B cell (primary cell): ENCODE measurements around the gene ATG12. TPM values are rescaled to one million over a fixed set of nuclear protein-coding genes. Genes with fewer than 3 reads are reported as not detected.

Experiments used
- ATAC-seq: fragments of 200-7000 bp; cut with Tn5 transposase; one replicate; pipeline ENCODE4 v1.10.0; 2021; ENCODE audit warnings: low read depth, mild to moderate bottlenecking, moderate number of reproducible peaks, moderate library complexity
- CTCF ChIA-PET: fragments of 350-600 bp; sonication (Branson Sonifier 250); formaldehyde crosslinking; loops from one replicate; lab custom pipeline; 2021; ENCODE audit warnings: antibody characterized with exemption, inconsistent platforms; lab: Charles Lee
- POLR2A ChIA-PET: fragments of 350-600 bp; sonication (Branson Sonifier 250); formaldehyde crosslinking; loops from one replicate; lab custom pipeline; 2021; ENCODE audit warnings: antibody characterized with exemption; lab: Charles Lee
- DNase-seq: peaks from one replicate; pipeline ENCODE4 v3.0.0; 2013
- H2AFZ ChIP-seq: 2 replicates; pipeline ENCODE4 v1.6.1; 2012; ENCODE audit warnings: mild to moderate bottlenecking, low read depth, low read length; ENCODE audit not compliant: insufficient read depth, poor library complexity, severe bottlenecking
- H3K27ac ChIP-seq, 2 donors: 1 replicate in 1 of 2; 2 replicates in 1 of 2; pipeline ENCODE4 v1.5.1; 2012 to 2013; ENCODE audit warnings: low read length in 2 of 2, mild to moderate bottlenecking in 2 of 2, moderate library complexity in 1 of 2
- H3K27me3 ChIP-seq, 4 experiments: fragments of 200-600 bp in 1 of 4; sonication (generic) in 1 of 4; replicated peaks in 1 of 4; 1 replicate in 2 of 4; 2 replicates in 2 of 4; pipeline versions ENCODE4 v1.6.1 to v1.7.0; 2013 to 2016; ENCODE audit warnings: low read length in 3 of 4, mild to moderate bottlenecking in 2 of 4, mixed read lengths in 1 of 4, moderate library complexity in 1 of 4; ENCODE audit not compliant: insufficient read depth in 4 of 4, control insufficient read depth in 3 of 4; ENCODE audit errors: control extremely low read depth in 1 of 4
- H3K36me3 ChIP-seq, 2 experiments: replicated peaks in 1 of 2; 1 replicate in 1 of 2; 2 replicates in 1 of 2; pipeline versions ENCODE4 v1.6.1 to v1.7.1; 2013; ENCODE audit warnings: low read length in 1 of 2; ENCODE audit not compliant: insufficient read depth in 2 of 2, control insufficient read depth in 1 of 2; ENCODE audit errors: control extremely low read depth in 1 of 2, extremely low read depth in 1 of 2
- H3K4me1 ChIP-seq, 2 donors: fragments of 200-600 bp in 1 of 2; sonication (generic) in 1 of 2; 1 replicate in 1 of 2; 2 replicates in 1 of 2; pipeline versions ENCODE4 v1.5.1 to v1.6.1; 2013 to 2017; ENCODE audit warnings: low read length in 2 of 2; ENCODE audit not compliant: control insufficient read depth in 2 of 2, insufficient read depth in 2 of 2
- H3K4me2 ChIP-seq: replicated peaks from 2 replicates; pipeline ENCODE3; 2012; ENCODE audit warnings: mild to moderate bottlenecking, low read depth, low read length; ENCODE audit not compliant: poor library complexity, severe bottlenecking
- H3K4me3 ChIP-seq, 5 experiments: fragments of 200-600 bp in 1 of 5; sonication (generic) in 1 of 5; 1 replicate in 3 of 5; 2 replicates in 2 of 5; pipeline versions ENCODE4 v1.5.1 to v1.7.0; 2011 to 2016; ENCODE audit warnings: low read length in 4 of 5, mild to moderate bottlenecking in 4 of 5, low read depth in 2 of 5, control low read depth in 1 of 5, moderate library complexity in 1 of 5; ENCODE audit not compliant: insufficient read depth in 1 of 5; ENCODE audit errors: control extremely low read depth in 1 of 5, extremely low read depth in 1 of 5
- H3K79me2 ChIP-seq: fragments of 200-600 bp; sonication (generic); one replicate; pipeline ENCODE4 v1.6.0; 2016; ENCODE audit warnings: low read length; ENCODE audit not compliant: control insufficient read depth, insufficient read depth
- H3K9ac ChIP-seq: fragments of 200-600 bp; sonication (generic); 2 replicates; pipeline ENCODE4 v1.6.1; 2017; ENCODE audit warnings: mild to moderate bottlenecking, low read length, moderate library complexity
- H3K9me3 ChIP-seq, 3 donors: one replicate each; pipeline versions ENCODE4 v1.6.1 to v1.7.1; 2013; ENCODE audit warnings: low read length in 2 of 3; ENCODE audit not compliant: control insufficient read depth in 2 of 3, insufficient read depth in 1 of 3; ENCODE audit errors: control extremely low read depth in 1 of 3
- H4K20me1 ChIP-seq: 2 replicates; pipeline ENCODE4 v1.6.0; 2012; ENCODE audit warnings: mild to moderate bottlenecking, low read length; ENCODE audit not compliant: insufficient read depth, control insufficient read depth, poor library complexity, severe bottlenecking
- H3K27ac Mint-ChIP-seq: one replicate; pipeline ENCODE4 v1.8.0; 2021; ENCODE audit warnings: mixed read lengths
- H3K27me3 Mint-ChIP-seq: one replicate; pipeline ENCODE4 v1.8.0; 2021; ENCODE audit warnings: mixed read lengths
- H3K4me1 Mint-ChIP-seq: one replicate; pipeline ENCODE4 v1.8.0; 2021; ENCODE audit warnings: mixed read lengths
- H3K4me3 Mint-ChIP-seq: one replicate; pipeline ENCODE4 v1.8.0; 2021; ENCODE audit warnings: mixed read lengths
- H3K9me3 Mint-ChIP-seq: one replicate; pipeline ENCODE4 v1.8.0; 2022; ENCODE audit warnings: mixed read lengths; ENCODE audit not compliant: insufficient read depth
- EZH2 ChIP-seq: IDR thresholded peaks from 2 replicates; pipeline ENCODE4 v1.6.1; 2012; ENCODE audit warnings: borderline replicate concordance, low read depth, mild to moderate bottlenecking, moderate library complexity, low read length; ENCODE audit not compliant: insufficient read depth, poor library complexity, severe bottlenecking
- WGBS: methylation state at CpG from one replicate; pipeline ENCODE4 v1.1.5; 2013; ENCODE audit warnings: missing lambda C conversion rate; ENCODE audit not compliant: insufficient coverage; 5-methylcytosine and 5-hydroxymethylcytosine counted together
- intact Hi-C: fragments of 100-400 bp; cut with micrococcal nuclease; formaldehyde crosslinking; loops from one replicate; pipeline ENCODE4 v1.10.0; 2022
- polyA plus RNA-seq: library from polyadenylated mRNA; depleted of rRNA; stranded (reverse); fragments of >200 nt; gene quantifications from 2 replicates; pipeline ENCODE4 v1.2.3, GENCODE V29; 2012
- total RNA-seq, 2 donors: library from RNA; stranded (reverse); fragments of 120-200 nt in 1 of 2; gene quantifications; 1 replicate in 1 of 2; 2 replicates in 1 of 2; pipeline versions ENCODE4 v1.2.3 to v1.2.4, GENCODE V29; 2013 to 2022
- TF ChIP-seq, protein P1 (sequence below): fragments of 200-600 bp; IDR thresholded peaks from one replicate; pipeline ENCODE4 v1.8.0; 2022; ENCODE audit warnings: antibody characterized with exemption, mild to moderate bottlenecking

The ATG12 gene
- total and polyA plus RNA-seq, 2 donors (not counting 1 experiment from before 2014, with no cell fraction given) = 60.8 to 97.5 TPM

DNA sequence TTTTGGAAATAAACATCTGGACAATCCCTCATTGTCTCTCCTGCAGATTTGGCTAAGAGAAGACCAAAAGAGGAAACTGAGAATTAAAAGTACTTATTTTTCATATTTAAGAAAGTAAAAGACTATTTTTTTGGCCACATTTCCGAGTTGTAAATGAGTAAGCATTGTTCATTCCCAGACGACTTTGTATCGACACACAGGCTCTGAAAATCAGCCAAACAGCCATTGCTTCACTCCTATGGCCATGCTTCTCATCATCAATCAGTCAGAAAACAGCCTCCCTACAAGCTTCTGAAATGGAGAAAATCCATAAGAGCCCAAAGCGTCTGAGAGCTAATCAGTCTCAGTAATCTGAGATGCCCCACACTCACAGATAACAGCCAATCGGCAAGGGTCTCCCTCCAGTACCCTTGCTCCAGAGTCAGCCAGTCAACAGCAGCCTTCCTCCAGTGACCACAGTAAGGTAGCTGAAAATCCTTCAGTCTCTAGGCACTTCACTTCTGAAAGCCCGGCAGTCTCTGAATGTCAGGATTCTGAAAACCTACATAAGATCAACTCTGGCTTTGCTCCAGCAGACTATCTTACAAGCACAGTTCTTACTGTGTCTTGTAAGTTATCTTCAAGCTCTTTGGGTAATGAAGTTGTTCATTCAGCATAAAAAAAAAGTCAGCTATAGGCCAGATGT lies 55.8 kb downstream of the ATG12 start:
- H3K4me2 ChIP-seq = no peak overlapping the region
- H3K9ac ChIP-seq = no peak overlapping the region
- ATAC-seq (no peak), DNase-seq (no peak)
- ChIA-PET POLR2A (no interaction called here), CTCF (interaction anchor here (1.0 kb wide), 1 partner anchor 38 kb away, joined by 4 read pairs; no protein-coding TSS in a partner anchor)
- no peak overlapping the region for H3K4me3 Mint-ChIP-seq
- no peak overlapping the region for H3K27ac Mint-ChIP-seq
- H3K4me1 ChIP-seq = no peaks in the 10 kb centered on the region
- peaks cover 0 to 3% (median 0%) of the 10 kb centered on the region in 3 donors for H3K9me3 ChIP-seq
- H3K27ac ChIP-seq = no peak overlapping the region
- H3K36me3 ChIP-seq = no peaks in the 10 kb centered on the region
- WGBS = 73% methylated on average over 5 of the region's 6 CpGs
- peaks cover 0 to 24% (median 4%) of the 10 kb centered on the region in 4 experiments for H3K27me3 ChIP-seq
- intact Hi-C loops = no loop called here
- TF ChIP-seq EZH2 = no peak
- TF ChIP-seq, protein P1, sequence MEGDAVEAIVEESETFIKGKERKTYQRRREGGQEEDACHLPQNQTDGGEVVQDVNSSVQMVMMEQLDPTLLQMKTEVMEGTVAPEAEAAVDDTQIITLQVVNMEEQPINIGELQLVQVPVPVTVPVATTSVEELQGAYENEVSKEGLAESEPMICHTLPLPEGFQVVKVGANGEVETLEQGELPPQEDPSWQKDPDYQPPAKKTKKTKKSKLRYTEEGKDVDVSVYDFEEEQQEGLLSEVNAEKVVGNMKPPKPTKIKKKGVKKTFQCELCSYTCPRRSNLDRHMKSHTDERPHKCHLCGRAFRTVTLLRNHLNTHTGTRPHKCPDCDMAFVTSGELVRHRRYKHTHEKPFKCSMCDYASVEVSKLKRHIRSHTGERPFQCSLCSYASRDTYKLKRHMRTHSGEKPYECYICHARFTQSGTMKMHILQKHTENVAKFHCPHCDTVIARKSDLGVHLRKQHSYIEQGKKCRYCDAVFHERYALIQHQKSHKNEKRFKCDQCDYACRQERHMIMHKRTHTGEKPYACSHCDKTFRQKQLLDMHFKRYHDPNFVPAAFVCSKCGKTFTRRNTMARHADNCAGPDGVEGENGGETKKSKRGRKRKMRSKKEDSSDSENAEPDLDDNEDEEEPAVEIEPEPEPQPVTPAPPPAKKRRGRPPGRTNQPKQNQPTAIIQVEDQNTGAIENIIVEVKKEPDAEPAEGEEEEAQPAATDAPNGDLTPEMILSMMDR = no peak
- no peaks in the 10 kb centered on the region for H4K20me1 ChIP-seq
- H3K79me2 ChIP-seq = no peaks in the 10 kb centered on the region
- no peak overlapping the region for H2AFZ ChIP-seq
- H3K27me3 Mint-ChIP-seq = peaks cover 43% of the 10 kb centered on the region
- no peaks in the 10 kb centered on the region for H3K4me1 Mint-ChIP-seq
- H3K9me3 Mint-ChIP-seq = no peaks in the 10 kb centered on the region
- H3K4me3 ChIP-seq = no peak overlapping the region

DNA sequence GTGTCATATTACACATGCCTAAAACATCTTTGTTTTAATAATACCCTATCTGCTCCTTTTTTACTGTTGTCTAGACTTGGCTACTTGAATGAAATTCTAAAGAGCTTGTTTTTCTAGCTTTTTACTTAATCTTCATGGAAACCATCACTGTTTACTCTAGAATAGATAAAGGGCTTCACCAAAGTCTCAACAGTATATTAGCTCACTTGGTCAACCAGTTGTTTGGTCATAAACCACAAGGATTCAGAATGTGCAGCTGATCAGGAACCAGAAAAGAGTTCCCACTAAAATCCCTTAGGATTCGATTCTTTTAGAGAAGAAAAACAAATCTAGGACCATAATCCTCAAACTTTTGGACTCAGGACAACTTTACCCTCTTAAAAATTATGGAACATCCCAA lies 62.9 kb downstream of the ATG12 start:
- Histone ChIP-seq H2AFZ (no peak overlapping the region), H3K9me3 (no peaks in the 10 kb centered on the region), H3K36me3 (no peaks in the 10 kb centered on the region), H3K27ac (no peak overlapping the region), H3K4me2 (no peak overlapping the region), H3K4me3 (no peak overlapping the region), H3K79me2 (no peaks in the 10 kb centered on the region), H4K20me1 (no peaks in the 10 kb centered on the region), H3K9ac (no peak overlapping the region), H3K4me1 (no peaks in the 10 kb centered on the region), H3K27me3 (peaks cover 0 to 4% (median 0%) of the 10 kb centered on the region in 4 experiments)
- ChIA-PET CTCF (no interaction called here), POLR2A (no interaction called here)
- WGBS = no CpG with 5 or more reads among the region's 1 CpG
- peaks cover 13% of the 10 kb centered on the region for H3K27me3 Mint-ChIP-seq
- no peak overlapping the region for H3K4me3 Mint-ChIP-seq
- intact Hi-C loops = no loop called here
- H3K27ac Mint-ChIP-seq = no peak overlapping the region
- no peak for ATAC-seq
- no peak for DNase-seq
- no peaks in the 10 kb centered on the region for H3K9me3 Mint-ChIP-seq
- TF ChIP-seq, protein P1 = no peak
- no peak for TF ChIP-seq EZH2
- no peaks in the 10 kb centered on the region for H3K4me1 Mint-ChIP-seq
